NCI-H748 (cell line): ENCODE data around the gene DUOXA1.

Experiments used
- DNase-seq: peaks from one replicate; lab custom pipeline; 2025; ENCODE audit not compliant: unreplicated experiment; lab: John Stamatoyannopoulos, UW

Gene DUOXA1, protein sequence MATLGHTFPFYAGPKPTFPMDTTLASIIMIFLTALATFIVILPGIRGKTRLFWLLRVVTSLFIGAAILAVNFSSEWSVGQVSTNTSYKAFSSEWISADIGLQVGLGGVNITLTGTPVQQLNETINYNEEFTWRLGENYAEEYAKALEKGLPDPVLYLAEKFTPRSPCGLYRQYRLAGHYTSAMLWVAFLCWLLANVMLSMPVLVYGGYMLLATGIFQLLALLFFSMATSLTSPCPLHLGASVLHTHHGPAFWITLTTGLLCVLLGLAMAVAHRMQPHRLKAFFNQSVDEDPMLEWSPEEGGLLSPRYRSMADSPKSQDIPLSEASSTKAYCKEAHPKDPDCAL

DNA sequence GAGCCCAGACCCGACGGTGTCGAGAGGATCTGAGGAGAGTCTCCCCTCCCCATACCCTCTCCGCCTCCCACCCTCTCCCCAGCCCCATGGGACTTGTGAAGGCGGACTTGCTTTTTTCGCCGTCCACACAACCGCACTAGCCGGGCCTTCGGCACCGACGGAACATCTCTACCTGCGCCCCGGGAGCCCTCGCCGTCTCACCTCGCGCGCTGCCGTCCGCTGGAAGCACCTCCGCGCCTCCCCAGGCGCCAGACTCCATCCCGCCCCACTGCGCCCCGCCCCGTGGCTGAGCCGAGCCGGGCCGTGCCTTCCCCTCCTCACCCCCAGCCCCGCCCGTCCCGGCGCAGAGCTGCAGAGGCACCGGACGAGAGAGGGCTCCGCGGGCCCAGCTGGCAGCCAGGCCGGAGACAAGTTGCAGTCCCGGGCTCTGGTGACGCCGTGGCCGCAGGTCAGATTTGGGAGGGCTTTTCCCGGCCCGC is at the start of gene DUOXA1, which contains the start of gene DUOX1:
DUOXA1 (minus strand) TSS at position 229 of the 479 bp plus-strand sequence. CDS start 6,865 bp downstream, outside the sequence.
DUOX1 (plus strand) TSS at position 344 of the 479 bp plus-strand sequence. CDS start 1,973 bp downstream, outside the sequence.
- DNase-seq: no peak

- DNase-seq: no peak
These were observed 47.6 kb upstream of the DUOXA1 start for GRCh38 chr15:45177285-45177684.

- DNase-seq: no peak
These were observed 44.9 kb upstream of the DUOXA1 start for GRCh38 chr15:45174577-45174976.

GRCh38 chr15:45174069-45174468 is 44.4 kb upstream of the DUOXA1 start:
- DNase-seq: no peak

DNA sequence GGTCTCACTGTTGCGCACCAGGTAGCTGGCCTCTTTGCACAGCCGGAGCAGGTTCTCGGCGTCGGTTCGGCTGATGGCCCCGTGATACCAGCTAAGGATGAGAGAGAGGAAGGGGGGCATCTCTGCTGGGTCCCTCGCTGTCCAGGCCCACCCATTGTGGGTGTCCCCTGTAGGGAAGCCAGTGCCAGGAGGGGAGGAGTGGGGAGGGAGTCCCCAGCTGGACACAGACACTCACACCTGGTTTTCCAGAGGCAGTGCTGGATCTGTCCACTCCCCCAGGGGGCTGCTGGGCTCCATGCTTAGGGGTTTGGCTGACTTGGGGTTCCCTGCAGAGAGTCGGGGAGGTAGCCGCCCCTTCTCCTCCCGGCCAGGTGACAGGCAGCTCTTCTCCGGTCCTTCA is 42.2 kb upstream of the DUOXA1 start:
- no peak for DNase-seq

DNA sequence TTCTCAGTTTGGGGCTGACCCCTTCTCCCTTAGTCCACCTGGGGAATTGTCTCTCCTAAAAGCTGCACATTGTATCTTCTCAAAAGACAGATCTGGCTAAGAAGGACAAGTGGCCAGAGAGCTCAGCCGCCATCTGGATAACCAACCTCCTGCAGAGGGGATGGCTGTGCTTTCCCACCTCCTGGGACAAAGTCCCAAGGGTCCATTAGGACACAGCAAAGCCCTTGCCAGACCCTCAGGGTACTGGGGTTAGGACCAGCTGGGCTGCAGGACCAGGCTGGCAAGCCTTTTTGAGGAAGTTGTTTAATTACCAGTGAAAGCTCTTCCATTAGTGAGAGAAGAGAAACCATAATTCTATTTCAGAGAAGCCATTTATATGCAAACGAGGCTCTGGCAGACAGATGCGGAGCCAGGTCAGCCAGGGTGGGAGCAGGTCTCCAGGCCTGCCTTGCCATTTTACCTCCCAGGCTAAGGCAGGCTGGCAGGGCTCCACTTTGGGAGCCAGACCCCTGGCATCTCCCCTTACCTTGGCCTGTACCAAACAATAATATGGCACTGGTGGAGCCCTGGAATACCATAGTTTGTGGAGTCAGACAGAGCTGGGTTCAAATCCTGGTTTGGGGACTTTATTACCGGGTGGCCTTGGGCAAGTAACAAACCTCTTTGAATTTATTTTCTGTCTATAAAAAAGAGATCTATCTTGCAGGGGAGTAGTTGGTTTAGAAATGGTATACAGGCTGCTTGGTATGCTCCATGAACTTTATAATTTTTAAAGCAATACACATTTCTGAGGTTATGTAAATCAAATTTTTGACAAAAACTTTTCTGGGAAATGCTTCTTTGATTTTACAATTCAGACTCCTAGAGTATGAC is 40.2 kb upstream of the DUOXA1 start:
- no peak for DNase-seq

- no peak for DNase-seq
These were observed 39.3 kb upstream of the DUOXA1 start for GRCh38 chr15:45168751-45169551.

DNA sequence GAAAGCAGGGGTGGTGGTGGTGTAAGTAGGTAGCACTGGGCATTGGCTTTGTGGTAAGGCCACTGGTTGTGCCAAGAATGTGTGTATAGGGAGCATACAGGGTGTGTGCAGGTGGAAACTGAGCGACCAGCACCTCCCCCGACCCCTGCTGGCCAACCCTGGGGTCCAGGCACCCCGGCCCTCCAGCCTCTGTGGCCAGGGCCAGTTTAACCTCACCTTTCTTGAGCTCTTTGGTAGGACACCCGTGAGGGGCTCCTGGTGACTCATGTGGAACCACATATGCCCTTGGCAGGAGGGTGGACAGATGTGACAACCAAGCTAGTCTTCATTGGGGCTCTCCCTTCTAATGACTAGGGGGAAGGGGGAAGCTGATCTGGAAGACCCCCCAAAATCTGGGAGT is 38.6 kb upstream of the DUOXA1 start:
- DNase-seq: no peak

GRCh38 chr15:45167631-45168205 is 38.0 kb upstream of the DUOXA1 start:
- no peak for DNase-seq

DNA sequence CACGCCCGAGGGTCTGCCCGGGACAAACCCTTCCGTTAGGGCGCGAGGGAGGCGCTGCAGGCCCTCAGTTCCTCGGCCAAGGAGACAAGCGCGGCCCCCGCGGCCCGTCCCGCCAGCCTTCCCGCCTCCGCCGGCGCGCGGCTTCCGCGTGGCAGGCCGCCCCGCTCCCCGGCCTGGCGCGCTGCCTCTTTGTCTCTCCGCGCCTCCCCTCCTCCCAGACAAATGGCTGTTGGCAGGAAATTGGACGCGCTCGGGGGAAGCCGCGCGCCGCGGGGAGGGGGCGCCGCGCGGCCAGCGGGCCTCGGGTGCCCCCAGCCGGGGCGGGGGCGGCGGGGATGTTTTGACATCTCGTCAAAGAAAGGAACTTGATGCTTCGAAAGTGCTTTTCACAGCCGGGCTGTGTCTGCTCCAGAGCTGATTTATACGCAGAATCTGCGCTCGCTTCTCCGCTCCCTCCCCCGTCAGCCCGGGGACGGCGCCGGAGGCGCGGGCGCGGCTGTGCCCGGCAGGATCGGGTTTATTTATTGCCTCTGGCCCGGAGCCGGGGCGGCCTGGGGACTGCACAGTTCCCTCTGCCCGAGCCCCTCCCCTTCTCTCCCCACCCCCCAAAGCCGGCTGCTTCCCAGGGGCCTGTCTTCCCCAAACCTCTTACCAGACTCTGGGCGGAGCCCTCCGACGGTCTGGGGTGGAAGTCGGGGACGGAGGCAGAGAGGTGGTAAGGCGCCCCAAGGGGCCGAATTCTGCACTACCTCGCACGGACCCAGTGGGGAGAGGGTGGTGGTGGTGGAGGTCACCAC is 37.4 kb upstream of the DUOXA1 start:
- peak; percentile 81 for DNase-seq

DNA sequence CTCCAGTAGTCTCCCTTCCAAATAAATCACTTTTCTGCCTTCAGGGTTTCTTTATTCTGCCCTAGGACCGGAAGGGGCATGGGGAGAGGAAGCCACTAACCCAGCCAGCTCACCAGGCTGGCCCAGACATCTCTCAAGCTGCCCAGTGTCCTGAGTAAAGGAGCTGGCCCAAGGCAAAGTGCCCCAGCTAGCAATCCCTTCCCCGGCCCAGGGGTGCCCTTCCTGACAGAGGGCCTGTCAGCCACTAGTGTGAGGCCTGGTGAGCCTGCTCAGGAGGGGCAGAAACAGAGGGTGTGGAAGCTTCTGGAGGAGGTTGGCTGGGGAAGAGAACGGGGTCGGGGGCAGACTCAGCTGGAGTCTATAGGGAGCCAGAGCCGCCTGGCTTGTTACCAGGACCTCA is 35.9 kb upstream of the DUOXA1 start:
- DNase-seq: no peak

GRCh38 chr15:45164914-45165313 is 35.2 kb upstream of the DUOXA1 start:
- no peak for DNase-seq

- no peak for DNase-seq
These were observed 33.8 kb upstream of the DUOXA1 start for GRCh38 chr15:45163508-45163856.

- peak; percentile 72 for DNase-seq
These were observed 33.3 kb upstream of the DUOXA1 start for GRCh38 chr15:45162771-45163507.

- no peak for DNase-seq
These were observed 32.0 kb upstream of the DUOXA1 start for GRCh38 chr15:45161666-45162065.

DNA sequence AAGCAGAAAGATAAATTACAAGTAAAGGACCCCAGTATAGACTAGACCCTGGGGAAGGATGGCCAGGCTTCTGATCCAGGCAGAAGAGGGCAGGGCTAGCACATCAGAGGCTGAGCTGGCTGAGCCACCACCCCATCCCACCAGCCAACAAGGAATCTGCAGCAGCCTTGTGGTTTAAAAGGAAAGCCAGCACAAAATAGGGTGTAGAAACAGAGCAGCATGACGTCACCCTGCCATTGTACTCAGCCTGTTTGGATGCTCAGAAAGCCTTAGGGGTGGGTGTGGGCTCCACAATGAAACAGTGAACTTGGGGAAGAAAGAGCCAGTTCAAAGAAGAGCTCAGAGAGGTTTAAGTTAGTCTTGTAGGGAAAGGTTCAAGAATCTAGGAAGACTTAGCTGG is 28.3 kb upstream of the DUOXA1 start:
- DNase-seq: no peak

DNA sequence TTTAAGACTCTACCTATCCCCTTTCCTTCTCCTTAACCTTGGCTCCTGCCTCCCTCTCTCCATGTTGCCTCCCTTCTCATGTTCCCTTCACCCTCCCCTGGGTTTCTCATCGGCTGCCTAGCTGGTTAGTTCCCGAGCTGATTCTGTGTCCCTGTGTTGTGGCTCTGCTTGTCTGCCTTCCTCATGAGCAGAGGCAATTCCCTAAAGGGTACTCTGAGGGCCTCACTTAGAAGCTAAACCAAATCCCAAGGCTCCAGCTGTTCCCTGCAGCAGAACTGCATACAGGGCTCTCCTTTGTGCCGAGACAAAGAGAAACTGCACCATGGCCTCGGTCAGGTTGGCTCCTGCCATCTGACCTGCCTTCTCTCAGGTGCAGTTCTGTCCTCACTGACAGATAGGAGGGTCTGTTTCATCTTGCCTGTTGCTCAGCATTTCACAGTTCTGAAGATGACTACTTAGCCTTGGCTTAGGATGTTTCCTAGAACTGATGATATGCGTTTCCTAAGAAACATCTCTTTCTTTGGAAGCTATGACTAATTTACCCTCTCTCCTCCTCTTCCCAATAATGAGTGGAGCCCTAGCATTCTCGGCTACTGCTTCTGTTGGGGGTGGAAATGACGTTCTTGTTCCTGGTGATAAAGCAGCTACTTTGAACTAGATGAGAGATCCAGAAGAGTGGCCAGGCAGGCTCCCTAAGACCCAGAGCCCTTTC is 27.2 kb upstream of the DUOXA1 start:
- no peak for DNase-seq

DNA sequence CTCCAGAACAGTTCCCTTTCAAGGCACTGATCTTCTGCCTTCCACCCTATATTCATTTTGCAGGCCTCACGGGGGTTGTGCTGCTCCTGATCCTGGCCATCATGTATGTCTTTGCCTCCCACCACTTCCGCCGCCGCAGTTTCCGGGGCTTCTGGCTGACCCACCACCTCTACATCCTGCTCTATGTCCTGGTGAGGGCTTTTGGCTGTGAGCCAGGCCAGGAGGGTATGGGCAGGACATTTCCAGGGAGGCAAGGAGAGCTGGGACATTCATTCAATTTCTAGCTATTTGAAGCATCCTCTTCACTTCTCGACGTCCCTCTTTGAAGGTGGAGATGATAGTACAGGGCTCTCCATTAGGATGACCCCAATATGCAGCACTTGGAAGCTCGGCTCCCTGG is 26.1 kb upstream of the DUOXA1 start:
- no peak for DNase-seq
